Measurements from ENCODE around the gene ATRIP.

ATRIP gene

DNA sequence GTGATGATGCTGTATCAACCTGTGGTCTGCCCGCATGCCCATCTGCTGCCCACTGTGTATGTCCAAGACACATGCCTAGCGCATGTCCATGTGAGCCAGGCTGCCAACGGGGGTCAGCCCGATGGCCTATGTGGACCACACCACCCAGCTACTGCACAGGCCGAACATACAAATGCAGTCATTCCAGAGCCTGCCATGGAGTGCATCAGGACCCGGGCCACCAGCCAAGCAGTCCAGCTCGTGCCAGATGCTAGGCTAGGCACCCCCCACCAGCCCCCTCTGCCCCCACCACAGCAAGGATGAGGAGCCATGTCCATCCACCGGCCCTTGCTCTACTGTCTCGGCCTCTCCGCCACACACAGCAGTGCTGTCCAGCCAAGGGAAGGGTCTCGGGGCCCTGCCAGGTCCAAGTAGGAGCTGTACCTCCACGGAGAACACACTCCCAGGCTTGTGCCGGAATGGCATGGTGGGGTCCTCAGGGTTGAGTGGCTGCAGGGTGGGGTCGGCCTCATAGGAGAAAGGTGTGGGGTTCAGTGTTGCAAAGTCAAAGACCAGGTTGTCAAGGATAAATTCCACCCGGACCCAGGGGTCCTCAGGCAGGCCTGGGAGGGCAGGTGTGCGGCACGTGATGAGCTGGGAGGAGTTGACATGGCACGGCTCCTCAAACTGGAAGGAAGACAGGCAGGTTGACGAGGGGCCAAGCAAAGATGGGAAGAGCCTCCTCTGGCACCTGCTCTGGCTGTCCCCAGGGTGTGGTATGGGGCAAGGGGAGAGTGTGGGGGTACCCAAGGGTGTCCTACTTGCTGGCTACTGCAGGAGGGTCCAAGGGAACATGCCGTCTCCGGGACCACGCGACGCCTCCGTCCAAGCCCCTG is 31.9 kb upstream of the ATRIP start:
- Histone ChIP-seq H3K9ac (ENCODE audit: low read length) (no peak overlapping the region), H3K79me2 (ENCODE audit: low read length) (no peaks in the 10 kb centered on the region), H3K9me3 (ENCODE audit: insufficient read depth, low read length) (no peaks in the 10 kb centered on the region), H3K4me1 (ENCODE audit: low read length) (no peaks in the 10 kb centered on the region), H4K20me1 (ENCODE audit: insufficient read depth, low read length) (no peaks in the 10 kb centered on the region), H3K36me3 (replicated peaks; ENCODE audit: low read depth, low read length) (no peaks in the 10 kb centered on the region), H3K4me2 (ENCODE audit: low read length) (no peak overlapping the region), H3K27me3 (ENCODE audit: low read depth, low read length) (no peaks in the 10 kb centered on the region), H2AFZ (ENCODE audit: low read depth, low read length) (no peak overlapping the region), H3K4me3 (ENCODE audit: low read length) (no peak overlapping the region), H3K27ac (ENCODE audit: low read length) (no peak overlapping the region)
- TF ChIP-seq, protein P1, sequence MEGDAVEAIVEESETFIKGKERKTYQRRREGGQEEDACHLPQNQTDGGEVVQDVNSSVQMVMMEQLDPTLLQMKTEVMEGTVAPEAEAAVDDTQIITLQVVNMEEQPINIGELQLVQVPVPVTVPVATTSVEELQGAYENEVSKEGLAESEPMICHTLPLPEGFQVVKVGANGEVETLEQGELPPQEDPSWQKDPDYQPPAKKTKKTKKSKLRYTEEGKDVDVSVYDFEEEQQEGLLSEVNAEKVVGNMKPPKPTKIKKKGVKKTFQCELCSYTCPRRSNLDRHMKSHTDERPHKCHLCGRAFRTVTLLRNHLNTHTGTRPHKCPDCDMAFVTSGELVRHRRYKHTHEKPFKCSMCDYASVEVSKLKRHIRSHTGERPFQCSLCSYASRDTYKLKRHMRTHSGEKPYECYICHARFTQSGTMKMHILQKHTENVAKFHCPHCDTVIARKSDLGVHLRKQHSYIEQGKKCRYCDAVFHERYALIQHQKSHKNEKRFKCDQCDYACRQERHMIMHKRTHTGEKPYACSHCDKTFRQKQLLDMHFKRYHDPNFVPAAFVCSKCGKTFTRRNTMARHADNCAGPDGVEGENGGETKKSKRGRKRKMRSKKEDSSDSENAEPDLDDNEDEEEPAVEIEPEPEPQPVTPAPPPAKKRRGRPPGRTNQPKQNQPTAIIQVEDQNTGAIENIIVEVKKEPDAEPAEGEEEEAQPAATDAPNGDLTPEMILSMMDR (IDR thresholded peaks at IDR 0.05; ENCODE audit: low read depth, low read length), result no peak
- TF ChIP-seq EZH2phosphoT487 (IDR thresholded peaks at IDR 0.05; ENCODE audit: low read depth), result no peak

DNA sequence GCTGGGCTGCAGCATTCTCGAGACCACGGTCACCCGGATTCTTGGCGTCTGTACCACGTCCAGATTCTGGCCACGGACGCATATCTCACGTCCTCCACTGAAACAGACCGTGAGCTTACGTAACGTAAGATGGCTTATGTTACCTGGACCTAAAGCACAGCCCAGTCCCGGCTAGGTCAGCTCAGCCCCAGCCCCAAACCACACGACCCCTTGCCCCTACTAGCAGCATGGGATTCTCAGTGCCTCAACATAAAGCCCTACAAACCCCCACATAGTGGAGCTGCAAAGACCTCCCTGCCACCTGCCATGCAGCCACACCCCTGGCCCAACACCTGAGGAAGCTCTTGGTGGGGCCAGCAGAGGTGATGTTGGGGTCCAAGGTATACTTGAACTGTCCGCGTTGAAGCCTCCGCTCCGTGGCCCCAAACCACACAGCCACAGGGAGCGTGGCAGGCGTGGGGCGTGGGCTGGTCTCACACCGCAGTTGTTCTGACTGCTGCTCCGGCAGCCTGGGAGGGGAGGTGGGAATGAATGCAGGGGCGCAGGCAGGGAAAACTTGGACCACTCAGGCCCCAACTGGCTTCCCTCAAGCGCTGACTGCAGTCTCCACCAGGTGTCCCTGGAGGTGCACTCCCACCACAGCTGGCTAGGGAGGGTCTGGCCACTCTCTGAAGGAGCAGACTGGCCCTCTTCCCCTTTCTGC is 31.1 kb upstream of the ATRIP start:
- Histone ChIP-seq H3K79me2 (ENCODE audit: low read length) (no peaks in the 10 kb centered on the region), H3K9ac (ENCODE audit: low read length) (no peak overlapping the region), H3K4me2 (ENCODE audit: low read length) (no peak overlapping the region), H3K36me3 (replicated peaks; ENCODE audit: low read depth, low read length) (no peaks in the 10 kb centered on the region), H3K4me3 (ENCODE audit: low read length) (no peak overlapping the region), H3K9me3 (ENCODE audit: insufficient read depth, low read length) (no peaks in the 10 kb centered on the region), H4K20me1 (ENCODE audit: insufficient read depth, low read length) (no peaks in the 10 kb centered on the region), H3K4me1 (ENCODE audit: low read length) (no peaks in the 10 kb centered on the region), H3K27ac (ENCODE audit: low read length) (no peak overlapping the region), H3K27me3 (ENCODE audit: low read depth, low read length) (no peaks in the 10 kb centered on the region), H2AFZ (ENCODE audit: low read depth, low read length) (no peak overlapping the region)
- TF ChIP-seq, protein P1 (IDR thresholded peaks at IDR 0.05; ENCODE audit: low read depth, low read length), result no peak
- no peak for TF ChIP-seq EZH2phosphoT487 (IDR thresholded peaks at IDR 0.05; ENCODE audit: low read depth)

DNA sequence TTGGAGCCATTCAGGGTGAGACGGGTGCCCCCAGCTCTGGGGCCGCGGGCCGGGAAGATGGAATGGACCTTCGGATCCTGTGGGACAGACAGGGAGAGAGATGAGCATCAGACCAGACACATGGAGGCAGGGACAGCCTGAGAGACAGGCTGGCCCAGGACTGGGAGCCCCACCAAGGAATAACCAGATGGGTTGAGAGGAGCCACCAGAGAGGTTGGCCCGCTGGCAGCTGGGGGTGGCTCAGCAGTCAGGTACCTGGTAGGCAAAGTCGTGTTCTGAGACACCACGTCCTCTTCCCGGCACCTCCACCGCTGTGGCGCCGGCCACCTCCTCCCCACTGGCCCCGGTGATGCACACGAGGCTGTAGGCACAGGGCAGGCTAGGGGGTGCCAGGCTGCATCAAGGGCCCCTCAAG is 30.4 kb upstream of the ATRIP start:
- no peaks in the 10 kb centered on the region for H4K20me1 ChIP-seq (ENCODE audit: insufficient read depth, low read length)
- H3K36me3 ChIP-seq (replicated peaks; ENCODE audit: low read depth, low read length), result no peaks in the 10 kb centered on the region

DNA sequence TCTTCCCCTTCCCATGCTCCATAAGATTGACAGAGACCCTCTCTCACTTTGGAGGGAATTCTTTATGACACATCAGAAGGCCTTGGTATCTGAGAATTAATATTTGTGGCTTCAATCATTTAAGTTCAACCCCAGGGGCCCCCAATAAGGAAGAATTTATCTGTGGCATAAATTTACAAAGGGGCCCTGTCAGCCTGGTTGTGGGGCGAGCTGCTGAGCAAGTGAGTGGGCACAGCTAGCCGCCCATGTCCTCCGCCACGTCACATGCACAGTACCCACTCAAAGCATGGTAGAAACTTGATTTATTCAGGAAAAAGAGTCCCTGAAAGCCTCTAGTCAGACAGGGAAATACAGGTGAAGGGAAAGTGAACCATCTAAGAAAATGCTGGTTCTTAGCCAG is 30.0 kb upstream of the ATRIP start:
- Histone ChIP-seq H3K9ac (ENCODE audit: low read length) (no peak overlapping the region), H3K4me1 (ENCODE audit: low read length) (no peaks in the 10 kb centered on the region), H3K4me2 (ENCODE audit: low read length) (no peak overlapping the region), H3K79me2 (ENCODE audit: low read length) (no peaks in the 10 kb centered on the region), H4K20me1 (ENCODE audit: insufficient read depth, low read length) (no peaks in the 10 kb centered on the region), H3K9me3 (ENCODE audit: insufficient read depth, low read length) (no peaks in the 10 kb centered on the region), H3K36me3 (replicated peaks; ENCODE audit: low read depth, low read length) (no peaks in the 10 kb centered on the region), H2AFZ (ENCODE audit: low read depth, low read length) (no peak overlapping the region), H3K27ac (ENCODE audit: low read length) (no peak overlapping the region), H3K27me3 (ENCODE audit: low read depth, low read length) (no peaks in the 10 kb centered on the region), H3K4me3 (ENCODE audit: low read length) (no peak overlapping the region)
- TF ChIP-seq, protein P1 (IDR thresholded peaks at IDR 0.05; ENCODE audit: low read depth, low read length), result no peak
- no peak for TF ChIP-seq EZH2phosphoT487 (IDR thresholded peaks at IDR 0.05; ENCODE audit: low read depth)

More for the DNA sequence above, 30.4 kb upstream of the ATRIP start:
- Histone ChIP-seq H3K27ac (ENCODE audit: low read length) (no peak overlapping the region), H3K9me3 (ENCODE audit: insufficient read depth, low read length) (no peaks in the 10 kb centered on the region), H3K79me2 (ENCODE audit: low read length) (no peaks in the 10 kb centered on the region), H3K4me2 (ENCODE audit: low read length) (no peak overlapping the region), H3K27me3 (ENCODE audit: low read depth, low read length) (no peaks in the 10 kb centered on the region), H3K9ac (ENCODE audit: low read length) (no peak overlapping the region), H3K4me3 (ENCODE audit: low read length) (no peak overlapping the region), H2AFZ (ENCODE audit: low read depth, low read length) (no peak overlapping the region), H3K4me1 (ENCODE audit: low read length) (no peaks in the 10 kb centered on the region)
- TF ChIP-seq, protein P1 (IDR thresholded peaks at IDR 0.05; ENCODE audit: low read depth, low read length), result no peak
- no peak for TF ChIP-seq EZH2phosphoT487 (IDR thresholded peaks at IDR 0.05; ENCODE audit: low read depth)

Measured in OCI-LY3 (cell line).